HCT116 (cell line): ENCODE measurements around the gene FAAH2.

Experiments used
- CEBPB ChIP-seq: IDR thresholded peaks from 2 replicates; pipeline ENCODE4 v1.6.1; 2012; ENCODE audit warnings: low read depth
- CTCF ChIP-seq, 3 experiments: fragments of 200-600 bp in 1 of 3; sonication (generic) in 1 of 3; IDR thresholded peaks in 2 of 3; conservative IDR thresholded peaks in 1 of 3; 2 replicates each; pipeline ENCODE4 v1.5.1; 2012 to 2017; ENCODE audit warnings: low read depth in 2 of 3, low read length in 2 of 3, antibody characterized with exemption in 1 of 3, borderline replicate concordance in 1 of 3, control low read depth in 1 of 3, mild to moderate bottlenecking in 1 of 3, mixed read lengths in 1 of 3, mixed run types in 1 of 3, moderate library complexity in 1 of 3; ENCODE audit not compliant: insufficient read depth in 1 of 3
- EGR1 ChIP-seq: IDR thresholded peaks from 2 replicates; pipeline ENCODE4 v1.6.1; 2012; ENCODE audit warnings: low read depth
- EZH2 ChIP-seq: fragments of 200-600 bp; sonication (generic); IDR thresholded peaks from 2 replicates; pipeline ENCODE4 v1.6.1; 2017; ENCODE audit warnings: antibody characterized with exemption, mixed run types
- EZH2phosphoT487 ChIP-seq: fragments of 200-600 bp; IDR thresholded peaks from 2 replicates; pipeline ENCODE4 v1.6.1; 2018; ENCODE audit warnings: antibody characterized with exemption, borderline replicate concordance
- JUND ChIP-seq: IDR thresholded peaks from 2 replicates; pipeline ENCODE4 v1.6.1; 2012
- POLR2A ChIP-seq: IDR thresholded peaks from 2 replicates; pipeline ENCODE4 v1.7.0; 2011; ENCODE audit warnings: borderline replicate concordance; ENCODE audit not compliant: insufficient read depth, insufficient read length; ENCODE audit errors: extremely low read depth
- REST ChIP-seq: IDR thresholded peaks from 2 replicates; pipeline ENCODE4 v1.6.1; 2012; ENCODE audit warnings: low read depth
- SP1 ChIP-seq: IDR thresholded peaks from 2 replicates; pipeline ENCODE4 v1.6.1; 2012; ENCODE audit warnings: low read depth
- YY1 ChIP-seq: IDR thresholded peaks from 2 replicates; pipeline ENCODE4 v1.6.1; 2011; ENCODE audit warnings: low read length, low read depth, moderate library complexity, mild to moderate bottlenecking; ENCODE audit not compliant: insufficient replicate concordance; ENCODE audit errors: extremely low read depth
- ZFX ChIP-seq: fragments of 450-650 bp; IDR thresholded peaks from 2 replicates; pipeline ENCODE4 v1.6.1; 2017
- TF ChIP-seq, protein P1 (sequence below): IDR thresholded peaks from 2 replicates; pipeline ENCODE4 v1.6.1; 2011; ENCODE audit warnings: mild to moderate bottlenecking, low read length, moderate library complexity; ENCODE audit not compliant: insufficient replicate concordance; ENCODE audit errors: extremely low read depth

- no peak for TF ChIP-seq POLR2A
- TF ChIP-seq EZH2phosphoT487: no peak
- TF ChIP-seq EGR1: no peak
- TF ChIP-seq REST: no peak
- no peak for TF ChIP-seq SP1
- no peak for TF ChIP-seq CTCF (IDR thresholded peaks at IDR 0.05 in 2 of 3, conservative IDR thresholded peaks at IDR 0.05 in 1 of 3; ENCODE audit: borderline replicate concordance in 1 of 3, insufficient read depth in 1 of 3, low read depth in 2 of 3, low read length in 2 of 3)
- no peak for TF ChIP-seq YY1
- TF ChIP-seq ZFX: no peak
- no peak for TF ChIP-seq EZH2
- TF ChIP-seq, protein P1, sequence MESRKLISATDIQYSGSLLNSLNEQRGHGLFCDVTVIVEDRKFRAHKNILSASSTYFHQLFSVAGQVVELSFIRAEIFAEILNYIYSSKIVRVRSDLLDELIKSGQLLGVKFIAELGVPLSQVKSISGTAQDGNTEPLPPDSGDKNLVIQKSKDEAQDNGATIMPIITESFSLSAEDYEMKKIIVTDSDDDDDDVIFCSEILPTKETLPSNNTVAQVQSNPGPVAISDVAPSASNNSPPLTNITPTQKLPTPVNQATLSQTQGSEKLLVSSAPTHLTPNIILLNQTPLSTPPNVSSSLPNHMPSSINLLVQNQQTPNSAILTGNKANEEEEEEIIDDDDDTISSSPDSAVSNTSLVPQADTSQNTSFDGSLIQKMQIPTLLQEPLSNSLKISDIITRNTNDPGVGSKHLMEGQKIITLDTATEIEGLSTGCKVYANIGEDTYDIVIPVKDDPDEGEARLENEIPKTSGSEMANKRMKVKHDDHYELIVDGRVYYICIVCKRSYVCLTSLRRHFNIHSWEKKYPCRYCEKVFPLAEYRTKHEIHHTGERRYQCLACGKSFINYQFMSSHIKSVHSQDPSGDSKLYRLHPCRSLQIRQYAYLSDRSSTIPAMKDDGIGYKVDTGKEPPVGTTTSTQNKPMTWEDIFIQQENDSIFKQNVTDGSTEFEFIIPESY: no peak
- 0 out of 2 replicates have a peak, but pooled peaks have one; percentile 28 for TF ChIP-seq CEBPB
- no peak for TF ChIP-seq JUND
Observed at GRCh38 chrX:57445076-57445475, 158.6 kb downstream of the FAAH2 start.
